Trophoblast cell (in vitro differentiated cells and primary cell): ENCODE results near the gene PDZD4.

Experiments
- DNase-seq, 2 donors: peaks; one replicate each; pipeline ENCODE4 v3.0.0-alpha.2; 2016
- H2AFZ ChIP-seq: 2 replicates; pipeline ENCODE4 v1.6.1; 2013; ENCODE audit warnings: low read length, moderate library complexity, mild to moderate bottlenecking; ENCODE audit not compliant: insufficient read depth, poor library complexity
- H2AK5ac ChIP-seq: 2 replicates; pipeline ENCODE4 v1.6.1; 2013; ENCODE audit warnings: mild to moderate bottlenecking, low read length
- H2BK120ac ChIP-seq: 2 replicates; pipeline ENCODE4 v1.6.1; 2013; ENCODE audit warnings: low read length, mild to moderate bottlenecking, moderate library complexity; ENCODE audit not compliant: insufficient read depth, poor library complexity
- H2BK12ac ChIP-seq: 2 replicates; pipeline ENCODE4 v1.6.1; 2013; ENCODE audit warnings: mild to moderate bottlenecking, low read length, moderate library complexity
- H2BK5ac ChIP-seq: 2 replicates; pipeline ENCODE4 v1.6.1; 2013; ENCODE audit warnings: low read length, low read depth, moderate library complexity, mild to moderate bottlenecking; ENCODE audit not compliant: poor library complexity
- H3K14ac ChIP-seq: 2 replicates; pipeline ENCODE4 v1.6.1; 2013; ENCODE audit warnings: mild to moderate bottlenecking, low read length
- H3K18ac ChIP-seq: 2 replicates; pipeline ENCODE4 v1.6.1; 2013; ENCODE audit warnings: mild to moderate bottlenecking, low read length
- H3K23ac ChIP-seq: 2 replicates; pipeline ENCODE4 v1.6.1; 2013; ENCODE audit warnings: low read length
- H3K27ac ChIP-seq: 2 replicates; pipeline ENCODE4 v1.5.1; 2013; ENCODE audit warnings: low read depth, mild to moderate bottlenecking, inconsistent platforms, low read length, moderate library complexity
- H3K27me3 ChIP-seq: 2 replicates; pipeline ENCODE4 v1.6.1; 2013; ENCODE audit warnings: inconsistent platforms, mild to moderate bottlenecking, low read length, moderate library complexity; ENCODE audit not compliant: insufficient read depth
- H3K36me3 ChIP-seq, 2 experiments: 1 replicate in 1 of 2; 2 replicates in 1 of 2; pipeline ENCODE4 v1.6.1; 2013; ENCODE audit warnings: low read length in 2 of 2, mild to moderate bottlenecking in 2 of 2, moderate library complexity in 1 of 2; ENCODE audit not compliant: insufficient read depth in 2 of 2, control insufficient read depth in 1 of 2
- H3K4ac ChIP-seq: 2 replicates; pipeline ENCODE4 v1.6.1; 2013; ENCODE audit warnings: low read depth, mild to moderate bottlenecking, low read length, moderate library complexity
- H3K4me1 ChIP-seq, 2 experiments: 1 replicate in 1 of 2; 2 replicates in 1 of 2; pipeline ENCODE4 v1.6.1; 2013; ENCODE audit warnings: low read length in 2 of 2, mild to moderate bottlenecking in 2 of 2, moderate library complexity in 1 of 2; ENCODE audit not compliant: insufficient read depth in 2 of 2, control insufficient read depth in 1 of 2
- H3K4me2 ChIP-seq: 2 replicates; pipeline ENCODE4 v1.6.1; 2013; ENCODE audit warnings: inconsistent platforms, mild to moderate bottlenecking, low read length, moderate library complexity
- H3K4me3 ChIP-seq: 2 replicates; pipeline ENCODE4 v1.5.1; 2013; ENCODE audit warnings: mild to moderate bottlenecking, low read depth, low read length, inconsistent platforms
- H3K79me1 ChIP-seq: one replicate; pipeline ENCODE4 v1.6.1; 2013; ENCODE audit warnings: low read length
- H3K79me2 ChIP-seq: 2 replicates; pipeline ENCODE4 v1.6.1; 2013; ENCODE audit warnings: low read length, mild to moderate bottlenecking; ENCODE audit not compliant: control insufficient read depth, insufficient read depth, poor library complexity
- H3K9ac ChIP-seq: 2 replicates; pipeline ENCODE4 v1.6.1; 2013; ENCODE audit warnings: mild to moderate bottlenecking, low read length
- H3K9me3 ChIP-seq: 2 replicates; pipeline ENCODE4 v1.6.1; 2013; ENCODE audit warnings: low read depth, mild to moderate bottlenecking, control low read depth, inconsistent platforms, low read length; ENCODE audit not compliant: insufficient read depth
- H4K12ac ChIP-seq: 2 replicates; pipeline ENCODE4 v1.6.1; 2013; ENCODE audit warnings: low read depth, mild to moderate bottlenecking, low read length, moderate library complexity
- H4K8ac ChIP-seq: 2 replicates; pipeline ENCODE4 v1.6.1; 2013; ENCODE audit warnings: low read depth, mild to moderate bottlenecking, low read length, moderate library complexity
- H4K91ac ChIP-seq: one replicate; pipeline ENCODE4 v1.6.1; 2013; ENCODE audit warnings: low read depth, mild to moderate bottlenecking, low read length, moderate library complexity
- WGBS: extraction: QIAGEN DNeasy Blood & Tissue Kit; methylation state at CpG from one replicate; pipeline ENCODE4 v1.1.7; 2013; ENCODE audit warnings: missing lambda C conversion rate; ENCODE audit not compliant: insufficient read length, insufficient coverage; ENCODE audit errors: extremely low coverage; 5-methylcytosine and 5-hydroxymethylcytosine counted together

Gene PDZD4

DNA sequence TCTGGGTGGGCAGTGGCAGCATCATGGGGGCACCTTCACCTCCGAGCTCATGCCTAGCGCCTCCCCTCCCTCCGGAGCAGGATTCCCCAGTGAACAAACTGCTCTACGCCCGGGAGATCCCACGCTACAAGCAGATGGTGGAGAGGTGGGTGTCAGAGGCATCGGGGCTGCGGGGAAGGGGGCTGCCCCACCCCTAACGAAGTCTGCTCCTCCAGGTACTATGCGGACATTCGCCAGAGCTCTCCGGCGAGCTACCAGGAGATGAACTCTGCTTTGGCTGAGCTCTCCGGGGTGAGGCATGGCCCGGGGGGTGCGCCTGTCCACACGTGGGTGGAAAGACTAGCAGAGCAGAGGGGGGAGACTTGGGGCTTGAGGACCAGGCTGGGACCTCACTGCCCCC lies 52.2 kb downstream of the PDZD4 start:
- DNase-seq, result no peak
- no peak overlapping the region for H2BK12ac ChIP-seq
- WGBS, result no CpG with 5 or more reads among the region's 17 CpGs

DNA sequence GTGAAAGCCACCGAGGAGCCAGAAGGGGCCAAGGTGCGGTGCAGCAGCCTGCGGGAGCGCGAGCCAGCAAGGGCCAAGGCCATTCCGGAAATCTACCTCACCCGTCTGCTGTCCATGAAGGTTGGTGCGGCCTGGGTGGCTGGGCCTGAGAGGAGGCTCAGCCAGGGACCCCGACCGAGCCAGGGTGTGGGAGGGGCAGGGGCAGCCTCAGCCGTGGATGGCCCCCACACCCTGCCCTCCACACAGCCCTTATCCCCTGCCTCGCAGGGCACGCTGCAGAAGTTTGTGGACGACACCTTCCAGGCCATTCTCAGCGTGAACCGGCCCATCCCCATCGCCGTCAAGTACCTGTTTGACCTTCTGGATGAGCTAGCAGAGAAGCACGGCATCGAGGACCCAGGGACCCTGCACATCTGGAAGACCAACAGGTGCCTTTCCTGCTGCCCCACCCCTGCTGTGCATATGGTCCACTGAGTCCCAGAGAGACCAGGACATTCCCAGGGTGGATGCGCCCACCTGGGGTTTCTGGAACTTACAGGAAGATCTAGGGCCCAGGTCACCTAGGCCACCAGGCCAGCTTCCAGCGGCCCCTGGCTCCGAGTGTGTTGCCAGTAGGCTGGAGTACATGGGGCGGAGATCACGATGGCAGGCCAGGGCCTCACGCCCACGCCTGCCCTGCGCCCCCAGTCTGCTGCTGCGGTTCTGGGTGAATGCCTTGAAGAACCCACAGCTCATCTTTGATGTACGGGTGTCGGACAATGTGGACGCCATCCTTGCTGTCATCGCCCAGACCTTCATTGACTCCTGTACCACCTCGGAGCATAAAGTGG lies 52.9 kb downstream of the PDZD4 start:
- no peak overlapping the region for H2BK5ac ChIP-seq
- H3K4me2 ChIP-seq, result no peak overlapping the region
- no peak overlapping the region for H4K12ac ChIP-seq
- H2BK120ac ChIP-seq, result no peak overlapping the region
- H3K79me1 ChIP-seq, result no peaks in the 10 kb centered on the region
- H4K91ac ChIP-seq, result no peak overlapping the region
- no peak overlapping the region for H3K18ac ChIP-seq
- no peak overlapping the region for H2AFZ ChIP-seq
- no peak overlapping the region for H2BK12ac ChIP-seq
- no CpG with 5 or more reads among the region's 34 CpGs for WGBS
- H4K8ac ChIP-seq, result no peak overlapping the region
- no peaks in the 10 kb centered on the region for H3K27me3 ChIP-seq
- no peak overlapping the region for H3K23ac ChIP-seq
- no peak overlapping the region for H3K14ac ChIP-seq
- H3K4ac ChIP-seq, result no peak overlapping the region
- H3K9me3 ChIP-seq, result peaks cover 3% of the 10 kb centered on the region
- no peak overlapping the region for H2AK5ac ChIP-seq
- no peaks in the 10 kb centered on the region for H3K36me3 ChIP-seq
- DNase-seq, result no peak
- no peak overlapping the region for H3K9ac ChIP-seq
- no peaks in the 10 kb centered on the region for H3K4me1 ChIP-seq
- no peak overlapping the region for H3K4me3 ChIP-seq
- no peak overlapping the region for H3K27ac ChIP-seq
- H3K79me2 ChIP-seq, result no peaks in the 10 kb centered on the region

More for the DNA sequence above, 52.2 kb downstream of the PDZD4 start:
- H2AFZ ChIP-seq, result no peak overlapping the region
- peaks cover 3% of the 10 kb centered on the region for H3K9me3 ChIP-seq
- no peaks in the 10 kb centered on the region for H3K27me3 ChIP-seq
- H4K12ac ChIP-seq, result no peak overlapping the region
- no peak overlapping the region for H2BK5ac ChIP-seq
- H2AK5ac ChIP-seq, result no peak overlapping the region
- peaks cover 0 to 1% of the 10 kb centered on the region in 2 experiments for H3K36me3 ChIP-seq
- no peak overlapping the region for H3K27ac ChIP-seq
- no peak overlapping the region for H3K14ac ChIP-seq
- H3K18ac ChIP-seq, result no peak overlapping the region
- no peak overlapping the region for H3K9ac ChIP-seq
- H3K4me3 ChIP-seq, result no peak overlapping the region
- no peak overlapping the region for H3K4me2 ChIP-seq
- H4K91ac ChIP-seq, result no peak overlapping the region
- H3K79me2 ChIP-seq, result no peaks in the 10 kb centered on the region
- no peak overlapping the region for H2BK120ac ChIP-seq
- H3K4me1 ChIP-seq, result no peaks in the 10 kb centered on the region
- H3K23ac ChIP-seq, result no peak overlapping the region
- no peaks in the 10 kb centered on the region for H3K79me1 ChIP-seq
- H4K8ac ChIP-seq, result no peak overlapping the region
- no peak overlapping the region for H3K4ac ChIP-seq

DNA sequence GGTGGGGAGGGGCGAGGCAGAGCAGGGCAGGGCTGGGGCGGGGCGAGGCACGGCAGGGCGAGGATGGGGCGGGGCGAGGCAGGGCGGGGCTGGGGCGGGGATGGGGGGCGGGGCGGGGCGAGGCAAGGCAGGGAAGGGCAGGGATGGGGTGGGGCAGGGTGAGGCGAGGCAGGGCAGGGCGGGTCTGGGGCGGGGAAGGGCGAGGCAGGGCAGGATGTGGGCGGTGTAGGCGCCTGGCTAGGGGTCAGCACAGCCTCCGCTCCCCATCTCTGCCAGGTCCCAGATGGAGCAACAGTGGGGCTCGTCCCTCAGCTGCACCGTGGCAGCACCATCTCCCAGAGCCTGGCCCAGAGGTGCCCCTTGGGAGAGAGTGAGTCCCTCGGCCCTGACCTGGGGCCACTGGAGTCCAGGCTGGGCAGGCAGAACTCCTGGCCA lies 53.7 kb downstream of the PDZD4 start:
- no peak overlapping the region for H3K27ac ChIP-seq
- no peaks in the 10 kb centered on the region for H3K36me3 ChIP-seq
- no peak overlapping the region for H3K14ac ChIP-seq
- no peaks in the 10 kb centered on the region for H3K27me3 ChIP-seq
- no peak overlapping the region for H3K4ac ChIP-seq
- H4K12ac ChIP-seq, result no peak overlapping the region
- no peak overlapping the region for H4K8ac ChIP-seq
- no peak overlapping the region for H3K4me2 ChIP-seq
- no peaks in the 10 kb centered on the region for H3K79me1 ChIP-seq
- H3K9me3 ChIP-seq, result peaks cover 3% of the 10 kb centered on the region
- no peak overlapping the region for H2AFZ ChIP-seq
- H3K23ac ChIP-seq, result no peak overlapping the region
- H2AK5ac ChIP-seq, result no peak overlapping the region
- H3K4me1 ChIP-seq, result no peaks in the 10 kb centered on the region
- no peak overlapping the region for H3K4me3 ChIP-seq
- no peak overlapping the region for H4K91ac ChIP-seq
- H2BK5ac ChIP-seq, result no peak overlapping the region
- no peak overlapping the region for H2BK120ac ChIP-seq
- no peak overlapping the region for H3K18ac ChIP-seq
- H2BK12ac ChIP-seq, result no peak overlapping the region
- no peaks in the 10 kb centered on the region for H3K79me2 ChIP-seq
- no peak for DNase-seq
- no peak overlapping the region for H3K9ac ChIP-seq
- no CpG with 5 or more reads among the region's 22 CpGs for WGBS

DNA sequence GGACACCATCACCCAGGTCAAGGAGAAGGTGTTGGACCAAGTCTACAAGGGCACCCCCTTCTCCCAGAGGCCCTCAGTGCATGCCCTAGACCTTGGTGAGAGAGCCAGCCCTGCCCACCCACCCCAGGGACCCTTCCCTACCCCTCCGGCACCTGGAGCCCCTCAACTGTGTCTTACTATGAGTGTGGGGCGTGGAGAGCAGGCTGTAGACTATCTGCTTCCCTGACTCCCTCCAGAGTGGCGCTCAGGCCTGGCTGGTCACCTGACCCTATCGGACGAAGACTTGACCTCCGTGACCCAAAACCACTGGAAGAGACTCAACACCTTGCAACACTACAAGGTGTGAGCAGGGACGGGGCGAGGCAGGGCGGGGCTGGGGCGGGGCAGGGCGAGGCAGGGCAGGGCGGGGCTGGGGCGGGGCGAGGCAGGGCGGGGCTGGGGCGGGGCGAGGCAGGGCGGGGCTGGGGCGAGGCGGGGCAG lies 54.2 kb downstream of the PDZD4 start:
- Histone ChIP-seq H3K27me3 (no peaks in the 10 kb centered on the region), H3K18ac (no peak overlapping the region), H3K4me3 (no peak overlapping the region), H4K12ac (no peak overlapping the region), H2BK12ac (no peak overlapping the region), H2AK5ac (no peak overlapping the region), H3K23ac (no peak overlapping the region), H3K9me3 (peaks cover 3% of the 10 kb centered on the region), H3K36me3 (no peaks in the 10 kb centered on the region), H2BK120ac (no peak overlapping the region), H3K4me2 (no peak overlapping the region), H3K4me1 (no peaks in the 10 kb centered on the region), H3K14ac (no peak overlapping the region), H3K4ac (no peak overlapping the region), H2BK5ac (no peak overlapping the region), H3K27ac (no peak overlapping the region), H3K79me2 (no peaks in the 10 kb centered on the region), H3K79me1 (no peaks in the 10 kb centered on the region), H4K8ac (no peak overlapping the region), H4K91ac (no peak overlapping the region), H3K9ac (no peak overlapping the region), H2AFZ (no peak overlapping the region)
- no peak for DNase-seq
- WGBS, result no CpG with 5 or more reads among the region's 20 CpGs
